Bone marrow (tissue), 2 donors: ENCODE data around the gene DDX23.
"Not testable (repeated sequence)": the region's sequence is repeated elsewhere in the genome, so short reads cannot be mapped to it uniquely, and the experiment has no call there.

Experiments
- DNase-seq, 2 donors: peaks; one replicate each; lab custom pipeline; 2025; lab: John Stamatoyannopoulos, UW

The DDX23 gene

DNA sequence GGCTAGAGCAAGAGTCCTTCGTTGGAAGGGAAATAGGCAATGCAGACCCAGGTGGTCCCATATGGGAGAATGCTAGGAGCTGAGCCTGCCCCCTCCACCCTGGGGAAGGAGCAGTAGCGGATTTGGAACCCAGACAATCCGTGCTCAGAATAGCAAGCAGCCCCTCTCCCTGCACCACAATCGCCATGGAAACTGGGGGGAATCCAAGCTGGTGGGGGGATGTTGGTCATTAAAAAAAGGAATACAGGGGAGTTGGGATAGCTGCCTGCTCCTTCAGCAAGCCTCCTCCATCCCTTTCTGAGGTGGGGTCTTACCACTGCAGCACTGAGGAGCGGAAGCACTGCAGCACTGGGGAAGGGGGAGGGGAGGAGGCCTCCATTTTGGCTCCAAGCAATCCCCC, 10.8 kb upstream of the DDX23 start:
- DNase-seq = no peak

DNA sequence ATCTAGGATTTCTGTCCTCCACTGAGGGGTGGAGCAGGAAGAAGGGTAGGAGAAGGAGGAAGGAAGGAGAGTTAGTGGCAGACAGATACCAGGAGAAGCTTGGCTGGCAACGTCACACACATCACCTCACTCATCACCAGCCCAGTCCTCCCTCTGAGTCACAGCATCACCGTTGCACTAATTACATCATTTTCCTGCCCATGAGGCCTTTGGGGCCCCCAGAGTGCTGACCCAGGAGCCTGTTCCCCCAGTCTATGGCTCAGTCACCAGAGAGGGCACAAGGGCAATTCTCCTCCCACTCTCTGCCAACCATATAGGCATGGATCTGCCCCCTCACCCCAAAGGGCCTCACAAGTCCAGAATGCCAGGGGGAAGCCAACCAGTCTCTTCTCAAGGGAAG, 9.1 kb upstream of the DDX23 start:
- no peak for DNase-seq

DNA sequence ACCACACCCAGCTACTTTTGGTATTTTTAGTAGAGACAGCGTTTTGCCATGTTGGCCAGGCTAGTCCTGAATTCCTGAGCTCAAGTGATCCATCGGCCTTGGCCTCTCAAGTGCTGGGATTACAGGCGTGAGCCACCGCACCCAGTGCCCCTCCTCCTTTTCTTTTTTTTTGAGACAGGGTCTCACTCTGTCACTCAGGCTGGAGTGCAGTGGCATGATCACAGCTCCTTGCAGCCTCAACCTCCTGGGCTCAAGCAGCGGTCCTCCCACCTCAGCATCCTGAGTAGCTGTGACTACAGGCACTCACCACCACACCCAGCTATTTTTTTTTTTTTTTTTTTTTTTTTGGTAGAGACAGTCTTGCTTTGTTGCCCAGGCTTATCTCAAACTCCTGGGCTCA, 8.3 kb upstream of the DDX23 start:
- not testable (repeated sequence) for DNase-seq

DNA sequence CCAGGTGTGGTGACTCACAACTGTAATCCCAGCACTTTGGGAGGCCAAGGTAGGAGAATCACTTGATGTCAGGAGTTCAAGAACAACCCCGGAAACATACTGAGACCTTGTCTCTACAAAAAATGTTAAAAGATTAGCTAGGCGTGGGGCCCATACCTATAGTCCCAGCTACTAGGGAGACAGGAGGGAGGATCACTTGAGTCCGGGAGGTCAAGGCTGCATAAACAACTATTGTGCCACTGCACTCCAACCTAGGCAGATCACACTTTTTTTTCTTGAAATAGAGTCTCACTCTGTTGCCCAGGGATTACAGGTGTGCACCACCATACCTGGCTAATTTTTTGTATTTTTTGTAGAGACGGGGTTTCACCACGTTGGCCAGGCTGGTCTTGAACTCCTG, 7.6 kb upstream of the DDX23 start:
- DNase-seq = no peak

DNA sequence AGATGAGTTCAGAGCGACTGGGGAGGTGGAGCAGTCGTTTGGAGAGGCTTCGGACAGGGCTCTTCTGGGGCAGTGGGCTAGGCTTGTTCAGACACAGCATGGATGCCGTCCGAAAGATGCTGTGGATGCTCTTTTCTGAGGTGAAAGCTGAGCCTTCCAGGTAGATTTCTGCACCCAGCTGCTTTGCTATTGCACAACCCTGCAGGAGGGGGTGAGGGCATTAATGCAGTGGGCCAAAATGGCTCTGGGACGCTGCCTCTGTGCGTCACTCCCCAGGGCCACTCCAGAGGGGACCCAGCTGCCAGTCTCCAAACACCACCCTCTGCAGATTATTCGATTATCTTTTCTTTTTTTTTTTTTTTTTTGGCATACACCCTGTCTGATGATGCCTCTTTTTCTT, 6.1 kb upstream of the DDX23 start:
- no peak for DNase-seq

DNA sequence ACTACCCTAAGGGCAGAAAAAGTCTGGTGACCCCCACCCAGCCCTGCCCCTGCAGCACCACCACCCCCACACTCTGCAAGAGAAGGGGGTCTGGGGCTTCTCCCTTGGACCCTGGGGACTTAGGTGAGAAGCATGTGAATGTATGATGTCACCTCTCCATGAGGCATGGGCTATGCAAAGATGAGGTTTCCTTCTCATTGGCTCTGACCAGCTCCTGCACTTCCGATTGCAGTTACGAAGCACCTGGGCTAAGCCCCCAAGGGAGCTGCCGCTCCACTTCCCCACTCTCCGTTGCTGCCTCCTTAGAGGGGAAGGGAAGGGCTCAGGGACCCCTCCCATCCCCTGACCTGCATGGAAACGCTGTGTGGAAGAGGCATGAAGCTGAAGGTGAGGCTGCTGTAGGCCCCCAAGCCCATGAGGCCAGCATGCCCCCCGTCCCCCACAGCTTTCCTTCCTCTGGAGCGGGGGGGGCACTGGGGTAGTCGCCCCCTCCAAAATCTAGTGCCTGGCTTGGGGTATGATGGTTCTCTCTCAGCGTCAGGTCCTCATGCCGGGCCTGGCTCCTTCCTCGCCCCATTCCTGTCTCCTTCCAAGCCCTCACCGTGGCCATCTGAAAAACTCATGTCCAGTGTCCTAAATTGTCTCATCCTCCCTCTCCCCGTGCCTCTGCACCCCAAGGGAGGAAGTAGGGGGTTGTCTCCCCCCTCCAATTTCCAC, 5.5 kb upstream of the DDX23 start:
- DNase-seq = no peak

DNA sequence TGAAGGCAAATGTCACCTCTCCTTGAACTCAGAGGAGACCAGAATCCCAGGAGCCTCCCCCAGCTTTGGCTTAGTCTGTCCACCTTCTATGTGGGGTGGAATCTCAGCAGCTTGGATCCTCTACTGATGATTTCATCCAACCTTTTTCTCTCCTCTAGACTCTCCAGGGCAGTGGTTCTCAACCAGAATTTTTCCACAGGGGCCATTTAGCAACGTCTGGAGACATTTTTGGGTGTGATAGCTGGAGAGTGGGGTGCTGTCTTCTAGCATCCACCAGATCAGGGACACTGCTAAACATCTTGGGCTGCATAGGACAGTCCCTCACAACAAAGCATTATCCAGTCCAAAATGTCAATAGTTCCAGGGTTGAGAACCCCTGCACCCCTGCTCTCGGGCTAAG, 4.4 kb upstream of the DDX23 start:
- DNase-seq = no peak

DNA sequence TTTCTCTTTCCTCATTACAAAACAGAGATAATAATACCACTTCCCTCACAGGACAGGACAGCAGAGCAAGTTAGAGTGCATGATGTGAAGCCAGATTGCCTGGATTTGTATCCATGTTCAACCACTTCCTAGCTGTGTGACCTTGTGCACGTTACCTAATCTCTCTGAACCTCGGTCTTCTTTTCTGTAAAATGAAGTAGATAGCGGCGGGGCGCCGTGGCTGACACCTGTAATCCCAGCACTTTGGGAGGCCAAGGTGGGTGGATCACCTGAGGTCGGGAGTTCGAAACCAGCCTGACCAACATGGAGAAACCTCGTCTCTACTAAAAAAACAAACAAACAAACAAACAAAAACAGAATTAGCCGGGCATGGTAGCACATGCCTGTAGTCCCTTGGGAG, 3.0 kb upstream of the DDX23 start:
- not testable (repeated sequence) for DNase-seq

DNA sequence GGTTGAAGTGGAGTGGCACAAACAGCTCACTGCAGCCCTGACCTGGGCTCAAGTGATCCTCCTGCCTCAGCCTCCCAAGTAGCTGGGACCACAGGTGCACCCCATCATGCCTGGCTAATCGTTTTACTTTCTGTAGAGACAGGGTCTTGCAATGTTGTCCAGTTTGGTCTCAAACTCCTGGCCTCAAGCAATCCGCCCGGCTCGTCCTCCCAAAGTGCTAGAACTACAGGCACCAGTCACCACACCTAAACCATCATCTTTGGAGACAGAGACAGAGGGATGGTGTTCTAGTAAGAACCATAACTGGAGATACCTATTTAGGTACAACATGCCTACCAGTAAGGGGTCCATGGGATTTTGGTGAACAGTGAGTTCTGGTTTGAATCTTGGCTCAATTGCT, 2.5 kb upstream of the DDX23 start:
- DNase-seq = no peak

DNA sequence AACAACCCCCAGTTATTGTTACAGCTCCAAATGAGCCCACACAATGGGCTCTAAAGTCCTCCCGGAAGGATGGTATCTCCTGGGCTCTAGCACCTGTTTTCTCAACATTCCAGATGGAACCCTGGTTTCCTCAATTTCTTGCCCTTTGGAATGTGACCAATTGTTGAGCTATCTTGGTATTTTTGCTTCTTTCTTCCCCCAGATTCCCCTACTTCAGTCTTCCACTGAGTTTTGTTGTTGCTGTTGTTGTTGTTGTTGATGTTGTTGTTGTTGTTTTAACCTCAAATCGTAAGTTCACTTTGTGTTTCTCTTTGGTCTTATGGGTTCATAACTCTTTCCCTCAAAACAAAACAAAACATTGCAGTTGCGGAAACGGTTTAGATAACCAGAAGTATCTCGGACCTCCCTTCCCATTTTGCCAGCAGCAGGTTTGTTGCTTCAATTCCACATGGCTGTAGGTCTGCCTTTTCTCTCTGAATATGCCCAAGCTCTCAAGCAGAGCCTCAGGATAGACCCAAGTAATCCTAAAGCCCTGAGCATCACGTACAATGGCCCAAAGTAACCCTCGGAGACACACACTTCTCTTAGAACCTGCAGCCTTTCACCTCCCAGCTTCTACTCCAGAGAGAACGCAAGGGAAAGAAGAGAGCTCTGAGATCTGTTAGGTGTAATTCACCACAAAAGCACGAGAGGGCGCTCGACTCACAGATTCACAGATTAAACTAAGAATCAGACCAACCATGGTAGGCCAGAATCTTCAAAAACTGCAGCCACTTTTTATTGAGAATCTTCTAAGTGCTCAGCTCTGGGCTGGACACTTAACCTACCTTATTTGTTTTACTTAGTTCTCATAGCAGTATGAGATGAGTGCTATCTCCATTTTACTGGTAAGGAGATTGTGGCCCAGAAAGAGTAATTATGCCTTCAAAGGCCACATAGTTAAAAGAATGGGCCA, 1.0 kb upstream of the DDX23 start:
- peak; percentile 50 to 75 for DNase-seq

DNA sequence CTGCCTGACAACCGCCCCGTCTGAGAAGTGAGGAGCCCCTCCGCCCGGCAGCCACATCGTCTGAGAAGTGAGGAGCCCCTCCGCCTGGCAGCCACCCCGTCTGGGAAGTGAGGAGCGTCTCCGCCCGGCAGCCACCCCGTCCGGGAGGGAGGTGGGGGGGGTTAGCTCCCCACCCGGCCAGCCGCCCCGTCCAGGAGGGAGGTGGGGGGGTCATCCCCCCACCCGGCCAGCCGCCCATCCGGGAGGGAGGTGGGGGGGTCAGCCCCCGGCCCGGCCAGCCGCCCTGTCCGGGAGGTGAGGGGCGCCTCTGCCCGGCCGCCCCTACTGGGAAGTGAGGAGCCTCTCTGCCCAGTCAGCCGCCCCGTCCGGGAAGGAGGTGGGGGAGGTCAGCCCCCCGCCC, 9.9 kb downstream of the DDX23 start:
- not testable (repeated sequence) for DNase-seq

DNA sequence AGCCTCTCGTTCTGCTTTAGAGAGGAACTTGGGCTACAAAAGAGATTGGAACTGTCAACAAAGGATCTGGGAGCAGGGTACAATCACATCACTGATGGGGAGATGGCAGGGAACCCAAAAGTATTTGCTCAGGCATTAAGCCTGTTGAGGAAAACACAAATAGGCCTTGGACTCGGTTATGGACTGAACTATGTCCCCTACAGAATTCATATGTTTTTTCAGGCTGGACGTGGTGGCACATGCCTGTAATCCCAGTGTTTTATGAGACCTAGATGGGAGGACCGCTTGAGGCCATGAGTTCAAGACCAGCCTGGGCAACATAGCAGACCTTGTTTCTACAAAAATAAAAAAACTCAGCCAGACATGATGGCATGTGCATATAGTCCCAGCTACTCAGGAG, 13.9 kb downstream of the DDX23 start:
- DNase-seq = no peak

DNA sequence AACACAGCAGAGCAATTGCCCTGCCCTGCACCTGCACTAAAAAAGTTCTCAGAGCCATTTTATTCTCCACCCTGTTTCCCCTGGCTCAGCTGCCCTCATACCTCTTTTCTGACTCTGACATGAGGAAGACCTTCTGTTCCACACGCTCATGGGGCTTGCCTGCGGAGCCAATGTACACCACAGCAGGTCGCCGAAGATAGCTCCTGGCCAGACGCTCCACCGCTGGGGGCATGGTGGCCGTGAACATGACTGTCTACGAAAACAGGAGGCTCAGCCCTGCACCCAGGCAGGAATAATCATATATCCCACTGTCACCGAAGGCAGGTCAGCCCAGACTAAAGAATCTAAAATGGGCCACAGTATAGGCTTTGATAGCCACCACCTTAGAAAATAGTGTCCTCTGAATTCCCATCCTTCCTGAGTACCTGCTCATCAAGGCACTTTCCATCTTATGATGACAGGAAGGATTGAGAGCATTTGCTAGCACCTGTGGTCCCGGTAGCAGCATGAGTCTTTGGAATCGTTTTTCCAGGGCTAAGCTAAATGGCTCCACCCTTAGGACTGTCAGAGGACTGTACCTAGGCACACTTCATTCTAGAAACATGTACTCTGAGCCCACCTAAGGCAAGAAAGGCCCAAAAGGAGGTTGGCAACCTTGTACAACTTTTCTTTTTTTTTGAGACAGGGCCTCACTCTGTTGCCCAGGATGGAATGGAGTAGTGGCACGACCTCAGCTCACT, 19.5 kb downstream of the DDX23 start:
- no peak for DNase-seq

DNA sequence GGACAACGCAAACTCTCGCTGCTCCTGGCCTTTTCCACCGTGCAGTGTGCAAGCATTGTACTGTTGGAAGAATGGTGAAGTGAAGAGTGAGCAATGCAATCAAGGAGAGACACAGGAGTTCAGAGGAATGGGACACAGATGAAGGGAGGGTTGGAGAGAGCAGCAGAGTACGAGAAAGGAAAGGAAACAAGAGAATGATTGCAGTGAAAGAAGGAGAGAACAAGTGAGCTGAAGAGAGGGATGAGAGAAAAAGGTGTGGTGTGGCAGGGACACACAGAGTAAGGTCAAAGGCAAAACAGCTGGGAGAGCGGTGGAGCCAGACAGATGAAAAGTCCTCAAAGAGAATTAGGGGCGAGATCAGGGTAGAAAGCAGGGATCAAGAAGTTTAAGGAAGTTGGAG, 20.7 kb downstream of the DDX23 start:
- DNase-seq = no peak

DNA sequence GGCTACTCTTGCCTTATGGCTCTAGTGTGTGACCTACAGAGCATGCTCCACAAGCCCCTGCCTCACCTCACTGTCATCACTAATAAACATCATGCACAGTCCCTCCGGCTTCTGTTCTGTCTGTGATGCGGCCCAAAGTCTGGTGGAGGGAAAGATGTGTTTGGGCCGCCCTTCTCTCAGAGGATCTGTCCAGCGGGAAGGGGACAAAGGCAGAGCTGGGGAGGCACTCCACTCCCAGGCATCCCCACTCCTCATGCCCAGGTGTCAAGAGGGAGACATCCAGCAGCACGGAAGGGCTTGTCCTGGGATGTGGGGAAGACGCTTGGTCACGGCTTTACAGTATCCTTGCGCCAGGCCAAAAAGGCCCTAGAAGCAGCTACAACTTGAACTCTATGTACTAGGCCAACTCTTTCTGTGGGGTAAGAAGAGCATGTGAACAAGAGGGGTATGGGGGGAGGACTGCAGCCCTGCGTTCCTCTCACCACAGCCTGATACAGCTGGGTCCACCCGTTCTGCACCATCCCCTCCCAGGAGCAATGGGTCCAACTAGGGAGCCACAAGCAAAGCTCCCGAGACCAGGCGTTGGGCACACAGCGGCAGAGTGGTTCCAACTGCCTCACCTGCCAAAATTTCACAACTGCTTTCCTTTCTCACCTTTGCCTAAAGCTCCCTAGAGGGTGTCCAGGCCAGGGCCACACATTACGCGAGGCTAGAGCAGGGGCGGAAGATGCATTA, 23.0 kb downstream of the DDX23 start:
- no peak for DNase-seq

DNA sequence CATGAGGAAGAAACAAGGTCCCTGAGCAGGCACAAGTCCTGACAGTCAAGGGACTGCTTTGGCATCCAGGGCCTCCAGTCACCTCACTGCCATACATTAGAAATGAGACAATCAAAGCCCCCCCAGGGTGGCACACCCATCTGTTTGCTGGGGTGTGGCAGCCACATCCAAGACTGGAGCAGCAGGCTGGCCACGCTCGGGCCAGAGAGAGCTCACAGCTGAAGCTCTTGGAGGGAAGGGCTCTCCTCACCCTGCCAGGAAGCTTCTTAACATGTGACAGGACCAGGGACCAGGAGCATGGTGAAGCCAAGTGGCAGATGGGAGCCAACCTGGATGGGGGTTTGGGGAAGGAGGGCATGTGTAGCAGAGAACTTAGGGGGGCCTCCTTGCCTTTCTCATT, 23.7 kb downstream of the DDX23 start:
- no peak for DNase-seq

DNA sequence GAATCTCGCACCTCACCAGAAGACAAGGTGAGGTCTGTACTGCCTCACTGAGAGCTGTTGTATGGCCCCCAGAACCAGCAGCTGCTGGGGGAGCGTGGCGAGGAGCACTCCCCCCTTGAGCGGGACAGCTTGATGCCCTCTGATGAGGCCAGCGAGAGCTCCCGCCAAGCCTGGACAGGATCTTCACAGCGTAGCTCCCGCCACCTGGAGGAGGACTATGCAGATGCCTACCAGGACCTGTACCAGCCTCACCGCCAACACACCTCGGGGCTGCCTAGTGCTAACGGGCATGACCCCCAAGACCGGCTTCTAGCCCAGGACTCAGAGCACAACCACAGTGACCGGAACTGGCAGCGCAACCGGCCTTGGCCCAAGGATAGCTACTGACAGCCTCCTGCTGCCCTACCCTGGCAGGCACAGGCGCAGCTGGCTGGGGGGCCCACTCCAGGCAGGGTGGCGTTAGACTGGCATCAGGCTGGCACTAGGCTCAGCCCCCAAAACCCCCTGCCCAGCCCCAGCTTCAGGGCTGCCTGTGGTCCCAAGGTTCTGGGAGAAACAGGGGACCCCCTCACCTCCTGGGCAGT, 24.4 kb downstream of the DDX23 start:
- no peak for DNase-seq

DNA sequence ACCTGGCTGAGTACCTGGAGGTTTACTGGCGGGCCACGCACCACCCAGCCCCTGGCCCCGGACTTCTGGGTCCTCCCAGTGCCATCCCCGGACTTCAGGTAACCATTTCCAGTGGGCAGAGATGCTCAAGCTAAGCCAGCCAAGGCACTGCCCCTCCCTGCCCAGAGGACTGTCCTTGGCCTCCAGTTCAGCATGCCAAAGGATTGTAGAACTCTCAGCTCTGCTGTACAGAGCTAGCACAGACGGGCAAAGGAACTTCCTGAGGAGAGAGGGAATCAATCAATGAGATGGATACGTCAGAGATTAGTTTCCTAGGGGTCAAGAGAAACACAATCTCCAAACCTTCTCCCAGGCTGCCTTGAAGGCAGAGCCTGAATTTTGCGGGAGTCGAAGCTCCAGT, 24.9 kb downstream of the DDX23 start:
- DNase-seq = no peak

DNA sequence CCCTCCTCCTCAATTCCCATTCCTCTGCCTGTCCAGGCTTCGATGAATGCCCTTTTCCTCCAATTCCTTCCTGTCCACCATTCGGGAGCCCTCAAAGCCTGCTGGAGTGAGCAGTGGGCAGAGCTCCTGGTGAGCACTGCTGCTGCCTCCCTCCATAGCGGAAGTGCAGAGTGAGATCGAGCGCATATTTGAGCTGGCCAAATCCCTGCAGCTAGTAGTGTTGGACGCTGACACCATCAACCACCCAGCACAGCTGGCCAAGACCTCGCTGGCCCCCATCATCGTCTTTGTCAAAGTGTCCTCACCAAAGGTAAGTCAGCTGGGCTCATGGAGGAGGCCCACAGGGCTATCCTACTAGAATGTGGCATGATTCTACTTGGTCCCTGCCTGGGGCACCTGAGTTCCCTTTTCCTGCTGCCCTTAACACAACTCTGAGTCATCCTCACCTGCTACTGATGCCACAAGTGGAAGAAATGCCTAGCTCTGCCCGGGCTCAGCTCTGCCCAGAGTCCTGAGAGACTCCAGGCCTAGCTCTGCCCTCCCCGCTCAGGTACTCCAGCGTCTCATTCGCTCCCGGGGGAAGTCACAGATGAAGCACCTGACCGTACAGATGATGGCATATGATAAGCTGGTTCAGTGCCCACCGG, 25.6 kb downstream of the DDX23 start:
- no peak for DNase-seq

DNA sequence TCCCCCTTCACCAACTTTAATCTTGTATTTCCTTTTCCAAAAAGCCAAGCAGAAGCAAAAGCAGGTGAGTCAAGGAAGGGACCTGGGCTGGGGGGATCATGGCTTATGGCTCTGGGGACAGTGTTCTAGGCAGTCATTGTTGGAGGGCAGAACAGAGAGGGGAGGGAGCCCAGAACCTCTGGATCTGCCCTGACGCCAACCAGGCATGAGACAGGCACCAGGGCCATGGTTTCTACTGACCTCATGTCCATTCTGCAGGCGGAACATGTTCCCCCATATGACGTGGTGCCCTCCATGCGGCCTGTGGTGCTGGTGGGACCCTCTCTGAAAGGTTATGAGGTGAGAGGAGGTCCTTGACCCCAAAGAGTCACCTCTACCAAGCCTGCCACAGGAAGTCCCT, 27.1 kb downstream of the DDX23 start:
- DNase-seq = no peak

DNA sequence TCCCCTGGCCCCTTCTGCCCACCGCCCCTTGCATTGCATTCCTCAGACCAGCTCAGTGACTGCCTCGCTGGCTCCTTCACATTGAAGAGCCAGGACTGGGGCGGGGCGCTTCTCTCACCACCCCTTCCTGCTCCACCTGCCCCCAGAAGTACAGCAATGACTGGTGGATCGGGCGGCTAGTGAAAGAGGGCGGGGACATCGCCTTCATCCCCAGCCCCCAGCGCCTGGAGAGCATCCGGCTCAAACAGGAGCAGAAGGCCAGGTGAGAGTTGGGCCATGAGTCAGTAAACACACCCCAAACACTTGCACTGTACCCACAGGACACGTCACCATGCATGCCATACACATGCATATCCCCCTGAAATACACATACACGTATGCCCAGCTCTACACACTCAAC, 27.9 kb downstream of the DDX23 start:
- no peak for DNase-seq
